GM18526 (cell line): ENCODE data around the gene SIGLEC5.
A peak's percentile ranks its signal among the peaks of the same experiment; 100 is the strongest.

Experiments used
- POLR2A ChIP-seq: IDR thresholded peaks from 3 replicates; pipeline ENCODE4 v1.6.1; 2011; ENCODE audit not compliant: insufficient read length; ENCODE audit errors: extremely low read depth

The SIGLEC5 gene

DNA sequence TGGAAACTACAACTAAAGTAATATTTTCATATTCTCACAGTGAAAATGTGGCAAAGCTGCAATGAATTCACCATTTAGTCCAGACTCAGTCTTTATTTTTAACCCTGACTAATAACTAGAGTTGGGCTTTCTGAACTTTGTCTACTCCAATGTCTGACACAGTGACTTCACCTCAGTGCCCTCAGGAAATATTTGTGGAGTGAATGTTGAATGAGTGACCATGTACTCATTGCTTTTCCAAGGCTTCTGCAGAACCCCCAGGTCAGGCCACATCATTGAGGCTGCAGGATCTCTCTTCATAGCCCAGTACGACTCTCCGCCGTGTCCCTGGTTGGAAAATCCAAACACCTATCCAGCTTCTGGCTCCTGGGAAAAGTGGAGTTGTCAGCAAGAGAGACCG lies 57.3 kb downstream of the SIGLEC5 start:
- no peak for TF ChIP-seq POLR2A

DNA sequence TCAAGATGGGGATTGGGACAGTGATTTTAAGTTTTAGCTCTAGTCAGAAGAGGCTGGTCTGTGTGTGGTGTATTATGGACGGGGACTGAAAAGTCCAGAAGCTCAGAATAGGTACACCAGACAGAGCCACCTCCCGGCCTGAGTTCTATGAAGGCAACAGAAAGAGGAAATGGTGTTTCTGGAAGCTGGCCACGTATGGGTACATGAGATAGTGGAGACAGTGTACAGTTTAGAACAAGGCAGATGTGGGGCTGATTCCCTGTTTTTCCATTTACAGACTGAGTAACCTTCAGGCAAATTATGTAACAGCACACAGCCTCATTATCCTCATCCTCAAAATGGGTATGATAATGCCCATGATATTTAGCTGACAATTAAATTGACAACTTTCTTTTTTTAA lies 57.8 kb downstream of the SIGLEC5 start:
- no peak for TF ChIP-seq POLR2A

DNA sequence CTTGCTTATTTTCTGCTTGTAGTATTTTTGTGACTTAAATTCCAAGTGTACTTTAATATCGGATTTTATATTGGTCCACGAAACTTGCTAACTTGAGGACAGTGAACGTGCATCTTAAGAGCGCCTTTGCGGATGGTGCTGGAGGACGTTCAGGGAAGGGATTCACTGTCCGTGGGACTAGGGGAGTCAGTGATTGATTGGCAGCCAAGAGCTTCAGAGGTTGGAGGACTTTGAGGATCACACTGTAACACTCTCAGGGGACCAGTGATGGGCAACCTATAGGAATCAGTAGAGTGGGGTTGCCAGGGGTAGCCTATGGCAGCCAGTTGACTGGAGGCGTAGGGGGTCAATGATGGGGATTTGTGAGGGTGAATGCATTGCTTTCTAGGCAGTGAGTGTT lies 58.6 kb downstream of the SIGLEC5 start:
- no peak for TF ChIP-seq POLR2A

DNA sequence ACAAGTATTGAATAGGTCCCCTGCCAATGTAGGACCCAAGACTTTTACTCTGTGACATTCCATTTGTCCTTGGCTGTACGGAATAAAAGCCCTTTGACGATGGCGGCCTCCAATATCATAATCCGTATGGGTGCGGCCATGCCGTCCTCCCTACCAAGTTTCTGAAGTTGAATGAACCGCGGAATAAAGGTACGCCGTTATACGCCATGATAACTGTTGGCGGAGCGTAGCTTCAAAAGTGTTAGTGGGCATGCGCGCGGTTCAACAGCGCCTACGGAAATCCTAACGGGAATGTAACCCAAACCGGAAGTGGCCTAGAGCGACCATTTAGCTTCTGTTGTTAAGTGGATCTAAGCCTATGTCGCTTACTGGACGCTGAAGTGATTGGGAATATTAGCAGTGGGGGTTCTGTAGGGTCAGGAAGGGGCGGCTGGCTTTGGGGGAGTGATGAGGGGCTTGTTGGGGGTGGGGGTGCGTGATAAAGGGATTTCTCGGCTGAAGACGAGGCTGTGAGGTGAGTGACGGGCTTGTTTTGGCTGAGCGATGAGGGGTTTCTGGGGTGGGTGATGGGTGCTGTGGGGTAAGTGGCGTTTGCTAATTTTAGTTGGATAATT lies 59.1 kb downstream of the SIGLEC5 start, which contains the start of gene ZNF175:
Gene ZNF175, plus strand, starts transcription at position 322 of the 614 bp plus-strand sequence. CDS start 2,047 bp downstream, outside the sequence.
- TF ChIP-seq POLR2A = peak; percentile 34

DNA sequence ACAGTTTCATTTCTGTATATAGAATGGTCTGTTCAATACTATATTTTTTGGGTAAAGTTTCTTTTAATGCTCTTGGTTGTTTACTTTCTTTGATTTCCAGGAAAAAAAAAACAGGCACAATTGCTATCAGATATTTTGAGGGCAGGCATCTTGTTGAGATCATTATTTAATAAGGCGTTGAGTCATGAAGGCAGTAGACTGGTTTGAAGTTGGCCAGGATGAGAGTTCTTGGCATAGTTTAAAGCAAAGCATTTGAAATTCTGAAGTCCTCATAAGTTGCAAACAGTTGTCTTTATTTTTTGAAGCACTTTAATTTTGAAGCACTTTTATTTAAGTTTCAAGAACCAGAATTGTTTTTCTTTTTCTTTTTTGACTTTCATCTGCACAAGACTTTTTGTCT lies 61.7 kb downstream of the SIGLEC5 start:
- no peak for TF ChIP-seq POLR2A

DNA sequence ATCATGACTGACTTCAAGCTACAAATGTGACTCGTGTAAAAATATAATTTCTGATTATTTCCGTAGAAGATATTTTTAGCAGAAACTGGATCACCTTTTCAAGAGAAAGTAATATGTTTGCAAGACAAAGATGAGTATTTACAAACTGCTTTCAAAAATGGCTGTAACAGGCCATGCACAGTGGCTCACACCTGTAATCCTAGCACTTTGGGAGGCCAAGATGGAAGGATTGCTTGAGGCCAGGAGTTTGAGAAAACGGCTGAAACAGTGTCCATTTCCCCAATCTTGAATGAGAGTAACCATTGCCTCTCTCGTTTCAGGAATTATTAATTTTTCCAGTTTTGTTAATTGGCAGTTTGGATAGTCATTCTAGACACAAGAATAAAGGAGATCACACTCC lies 62.6 kb downstream of the SIGLEC5 start:
- TF ChIP-seq POLR2A = no peak

DNA sequence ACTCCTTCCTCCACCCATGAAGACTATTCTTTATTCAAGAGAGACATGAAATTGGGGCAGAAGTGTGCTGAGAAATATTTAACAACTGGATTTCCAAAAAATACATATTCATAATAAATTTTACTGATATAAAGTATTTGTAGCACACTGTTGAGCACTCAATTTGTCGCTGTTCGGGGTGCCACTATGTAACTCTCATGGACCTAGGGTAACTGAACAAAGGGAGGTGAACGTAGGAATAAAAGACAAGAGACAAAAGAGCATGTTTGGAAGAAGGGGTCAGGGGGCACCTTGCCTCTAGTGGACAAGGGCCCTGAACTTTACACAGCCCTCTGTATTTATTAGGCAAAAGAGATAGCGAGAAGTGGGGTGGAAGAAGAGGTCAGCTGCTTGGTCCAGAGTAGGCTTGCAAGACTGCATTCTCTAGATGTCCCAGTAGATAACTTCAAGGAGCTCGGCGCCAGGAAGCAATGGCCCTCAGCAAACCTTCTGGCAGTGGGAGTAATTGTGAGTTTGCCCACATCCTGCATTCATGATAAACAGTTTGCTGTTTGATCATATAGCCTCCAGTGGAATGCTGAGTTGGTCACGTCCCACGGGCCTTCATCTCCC lies 63.6 kb downstream of the SIGLEC5 start:
- no peak for TF ChIP-seq POLR2A

DNA sequence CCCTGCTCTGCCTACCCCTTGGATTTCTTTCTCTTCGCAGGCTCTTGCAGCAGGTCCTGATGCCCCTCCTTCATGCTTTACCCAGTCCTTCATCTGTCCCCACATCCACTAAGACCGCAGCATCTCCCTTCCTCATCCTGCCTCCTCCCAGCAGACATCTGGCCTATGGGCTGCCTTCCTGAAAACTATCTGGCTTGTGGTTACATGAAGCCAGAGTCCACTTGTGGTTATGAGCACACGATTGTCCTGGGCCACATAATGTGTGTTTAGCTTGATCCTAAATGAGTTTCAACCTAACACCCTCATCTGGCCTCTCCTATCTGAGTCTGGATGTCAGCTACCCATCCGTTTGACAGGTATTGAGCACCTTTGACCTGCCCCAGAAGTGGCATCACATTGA lies 64.6 kb downstream of the SIGLEC5 start:
- no peak for TF ChIP-seq POLR2A

DNA sequence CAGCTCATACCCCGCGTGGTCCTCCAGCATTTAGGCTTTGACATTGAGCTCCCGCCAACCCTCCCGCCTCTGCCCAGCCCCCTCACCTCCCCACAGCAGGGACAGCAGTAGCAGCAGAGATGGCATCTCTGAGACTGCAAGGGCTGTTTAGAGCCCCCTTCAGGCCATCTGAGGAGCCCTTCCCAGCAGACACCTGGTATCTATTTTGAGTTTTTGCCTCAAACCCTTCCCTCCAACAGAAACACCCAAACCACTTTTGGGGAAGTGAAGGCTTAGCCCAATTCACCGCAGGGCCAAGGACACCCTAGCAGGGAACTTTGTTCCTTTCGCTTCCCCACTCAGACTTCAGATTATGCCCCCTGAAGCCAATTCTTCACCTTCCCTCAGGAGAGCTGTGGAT lies 65.4 kb downstream of the SIGLEC5 start:
- no peak for TF ChIP-seq POLR2A
